Breast epithelium (tissue), 3 donors: ENCODE results near the gene SYN1.

Source experiments
- POLR2AphosphoS5 ChIP-seq, 3 donors: sonication (generic); formaldehyde crosslinking; IDR thresholded peaks; one replicate each; pipeline ENCODE4 v1.6.1; 2017; ENCODE audit warnings: antibody characterized with exemption in 3 of 3
- TF ChIP-seq, protein P1 (sequence below), 3 donors: fragments of 450-650 bp; IDR thresholded peaks; one replicate each; pipeline ENCODE4 v1.5.1; 2016 to 2017; ENCODE audit warnings: antibody characterized with exemption in 3 of 3, mild to moderate bottlenecking in 3 of 3, moderate library complexity in 3 of 3

DNA sequence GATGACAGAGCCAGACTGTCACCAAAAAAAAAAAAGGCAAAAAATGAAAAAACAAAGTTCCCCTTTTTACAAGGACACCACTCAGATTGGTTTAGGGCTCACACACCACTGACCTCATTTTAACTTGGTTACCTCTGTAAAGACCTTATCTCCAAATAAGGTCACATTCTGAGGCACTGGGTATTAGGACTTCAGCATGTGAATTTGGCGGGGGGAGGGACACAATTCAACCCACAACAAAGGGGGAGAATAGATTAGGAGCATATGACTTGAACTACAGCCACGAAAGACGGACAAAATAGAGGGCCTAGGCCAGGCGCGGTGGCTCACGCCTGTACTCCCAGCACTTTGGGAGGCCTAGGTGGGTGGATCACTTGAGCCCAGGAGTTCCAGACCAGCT lies 89.6 kb downstream of the SYN1 start:
- TF ChIP-seq, protein P1, sequence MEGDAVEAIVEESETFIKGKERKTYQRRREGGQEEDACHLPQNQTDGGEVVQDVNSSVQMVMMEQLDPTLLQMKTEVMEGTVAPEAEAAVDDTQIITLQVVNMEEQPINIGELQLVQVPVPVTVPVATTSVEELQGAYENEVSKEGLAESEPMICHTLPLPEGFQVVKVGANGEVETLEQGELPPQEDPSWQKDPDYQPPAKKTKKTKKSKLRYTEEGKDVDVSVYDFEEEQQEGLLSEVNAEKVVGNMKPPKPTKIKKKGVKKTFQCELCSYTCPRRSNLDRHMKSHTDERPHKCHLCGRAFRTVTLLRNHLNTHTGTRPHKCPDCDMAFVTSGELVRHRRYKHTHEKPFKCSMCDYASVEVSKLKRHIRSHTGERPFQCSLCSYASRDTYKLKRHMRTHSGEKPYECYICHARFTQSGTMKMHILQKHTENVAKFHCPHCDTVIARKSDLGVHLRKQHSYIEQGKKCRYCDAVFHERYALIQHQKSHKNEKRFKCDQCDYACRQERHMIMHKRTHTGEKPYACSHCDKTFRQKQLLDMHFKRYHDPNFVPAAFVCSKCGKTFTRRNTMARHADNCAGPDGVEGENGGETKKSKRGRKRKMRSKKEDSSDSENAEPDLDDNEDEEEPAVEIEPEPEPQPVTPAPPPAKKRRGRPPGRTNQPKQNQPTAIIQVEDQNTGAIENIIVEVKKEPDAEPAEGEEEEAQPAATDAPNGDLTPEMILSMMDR (IDR thresholded peaks at IDR 0.05), result no peak
- no peak for TF ChIP-seq POLR2AphosphoS5 (IDR thresholded peaks at IDR 0.05)
